ENCODE data around the gene TENM3. TPM values are rescaled to one million over a fixed set of nuclear protein-coding genes. Genes with fewer than 3 reads are reported as not detected.

Gene TENM3
- total and polyA plus RNA-seq, 9 donors = 11.0 to 32.9 (median 23.2) TPM

- WGBS (ENCODE audit: insufficient coverage) = 89% methylated on average over 4 of the region's 8 CpGs
- Histone ChIP-seq H3K4me1 (ENCODE audit: control insufficient read depth, insufficient read depth, low read length) (peaks cover 4% of the 10 kb centered on the region), H3K27ac (ENCODE audit: low read length) (no peak overlapping the region)
Observed at GRCh38 chr4:182827166-182827565, 584.0 kb downstream of the TENM3 start.

GRCh38 chr4:182827954-182828353 lies 584.8 kb downstream of the TENM3 start:
- Histone ChIP-seq H3K36me3 (ENCODE audit: control insufficient read depth, insufficient read depth, low read length) (no peaks in the 10 kb centered on the region), H3K9me3 (replicated peaks; ENCODE audit: control insufficient read depth, low read depth, low read length) (no peaks in the 10 kb centered on the region), H3K4me1 (ENCODE audit: control insufficient read depth, insufficient read depth, low read length) (peaks cover 4% of the 10 kb centered on the region), H3K27ac (ENCODE audit: low read length) (no peak overlapping the region), H3K4me3 (ENCODE audit: low read length) (no peak overlapping the region), H3K27me3 (ENCODE audit: control insufficient read depth, insufficient read depth, low read length) (no peaks in the 10 kb centered on the region)
- 73% methylated on average over 3 of the region's 9 CpGs for WGBS (ENCODE audit: insufficient coverage)
- DNase-seq = peak; percentile 31

More at GRCh38 chr4:182827166-182827565, 584.0 kb downstream of the TENM3 start:
- H3K27me3 ChIP-seq (ENCODE audit: control insufficient read depth, insufficient read depth, low read length) = no peaks in the 10 kb centered on the region
- H3K9me3 ChIP-seq (replicated peaks; ENCODE audit: control insufficient read depth, low read depth, low read length) = no peaks in the 10 kb centered on the region
- DNase-seq = no peak
- H3K4me3 ChIP-seq (ENCODE audit: low read length) = no peak overlapping the region
- no peaks in the 10 kb centered on the region for H3K36me3 ChIP-seq (ENCODE audit: control insufficient read depth, insufficient read depth, low read length)

GRCh38 chr4:182828360-182829025 lies 585.3 kb downstream of the TENM3 start:
- H3K27ac ChIP-seq (ENCODE audit: low read length) = no peak overlapping the region
- WGBS (ENCODE audit: insufficient coverage) = 79% methylated on average over 12 of the region's 17 CpGs
- H3K27me3 ChIP-seq (ENCODE audit: control insufficient read depth, insufficient read depth, low read length) = no peaks in the 10 kb centered on the region
- no peak overlapping the region for H3K4me3 ChIP-seq (ENCODE audit: low read length)
- no peaks in the 10 kb centered on the region for H3K36me3 ChIP-seq (ENCODE audit: control insufficient read depth, insufficient read depth, low read length)
- no peaks in the 10 kb centered on the region for H3K9me3 ChIP-seq (replicated peaks; ENCODE audit: control insufficient read depth, low read depth, low read length)
- DNase-seq = no peak
- peaks cover 4% of the 10 kb centered on the region for H3K4me1 ChIP-seq (ENCODE audit: control insufficient read depth, insufficient read depth, low read length)

GRCh38 chr4:182829196-182829595 lies 586.0 kb downstream of the TENM3 start:
- H3K27ac ChIP-seq (ENCODE audit: low read length) = no peak overlapping the region
- WGBS (ENCODE audit: insufficient coverage) = 60% methylated on average over 6 of the region's 9 CpGs
- peaks cover 4% of the 10 kb centered on the region for H3K4me1 ChIP-seq (ENCODE audit: control insufficient read depth, insufficient read depth, low read length)
- H3K9me3 ChIP-seq (replicated peaks; ENCODE audit: control insufficient read depth, low read depth, low read length) = no peaks in the 10 kb centered on the region
- no peak for DNase-seq
- no peaks in the 10 kb centered on the region for H3K36me3 ChIP-seq (ENCODE audit: control insufficient read depth, insufficient read depth, low read length)
- no peaks in the 10 kb centered on the region for H3K27me3 ChIP-seq (ENCODE audit: control insufficient read depth, insufficient read depth, low read length)
- no peak overlapping the region for H3K4me3 ChIP-seq (ENCODE audit: low read length)

- H3K27me3 ChIP-seq (ENCODE audit: control insufficient read depth, insufficient read depth, low read length) = no peaks in the 10 kb centered on the region
- no CpG with 5 or more reads among the region's 3 CpGs for WGBS (ENCODE audit: insufficient coverage)
- no peak overlapping the region for H3K4me3 ChIP-seq (ENCODE audit: low read length)
- no peak for DNase-seq
- H3K36me3 ChIP-seq (ENCODE audit: control insufficient read depth, insufficient read depth, low read length) = no peaks in the 10 kb centered on the region
- H3K27ac ChIP-seq (ENCODE audit: low read length) = no peak overlapping the region
- H3K9me3 ChIP-seq (replicated peaks; ENCODE audit: control insufficient read depth, low read depth, low read length) = no peaks in the 10 kb centered on the region
- H3K4me1 ChIP-seq (ENCODE audit: control insufficient read depth, insufficient read depth, low read length) = no peaks in the 10 kb centered on the region
Observed at GRCh38 chr4:182831376-182831775, 588.2 kb downstream of the TENM3 start.

- Histone ChIP-seq H3K27ac (ENCODE audit: low read length) (no peak overlapping the region), H3K9me3 (replicated peaks; ENCODE audit: control insufficient read depth, low read depth, low read length) (no peaks in the 10 kb centered on the region), H3K27me3 (ENCODE audit: control insufficient read depth, insufficient read depth, low read length) (no peaks in the 10 kb centered on the region), H3K4me3 (ENCODE audit: low read length) (no peak overlapping the region), H3K36me3 (ENCODE audit: control insufficient read depth, insufficient read depth, low read length) (no peaks in the 10 kb centered on the region), H3K4me1 (ENCODE audit: control insufficient read depth, insufficient read depth, low read length) (no peaks in the 10 kb centered on the region)
- no peak for DNase-seq
- 63% methylated on average over 1 of the region's 3 CpGs for WGBS (ENCODE audit: insufficient coverage)
Observed at GRCh38 chr4:182832352-182833120, 589.3 kb downstream of the TENM3 start.

GRCh38 chr4:182835006-182835740 lies 592.0 kb downstream of the TENM3 start:
- H3K36me3 ChIP-seq (ENCODE audit: control insufficient read depth, insufficient read depth, low read length) = no peaks in the 10 kb centered on the region
- 76% methylated on average over 24 of the region's 26 CpGs for WGBS (ENCODE audit: insufficient coverage)
- no peaks in the 10 kb centered on the region for H3K4me1 ChIP-seq (ENCODE audit: control insufficient read depth, insufficient read depth, low read length)
- H3K27ac ChIP-seq (ENCODE audit: low read length) = no peak overlapping the region
- H3K9me3 ChIP-seq (replicated peaks; ENCODE audit: control insufficient read depth, low read depth, low read length) = no peaks in the 10 kb centered on the region
- no peak for DNase-seq
- no peak overlapping the region for H3K4me3 ChIP-seq (ENCODE audit: low read length)
- no peaks in the 10 kb centered on the region for H3K27me3 ChIP-seq (ENCODE audit: control insufficient read depth, insufficient read depth, low read length)

- WGBS (ENCODE audit: insufficient coverage) = 75% methylated on average over 4 of the region's 12 CpGs
Observed at GRCh38 chr4:182837831-182838230, 594.6 kb downstream of the TENM3 start.

GRCh38 chr4:182838535-182838934 lies 595.3 kb downstream of the TENM3 start:
- no peaks in the 10 kb centered on the region for H3K4me1 ChIP-seq (ENCODE audit: control insufficient read depth, insufficient read depth, low read length)
- H3K9me3 ChIP-seq (replicated peaks; ENCODE audit: control insufficient read depth, low read depth, low read length) = peaks cover 2% of the 10 kb centered on the region
- H3K27ac ChIP-seq (ENCODE audit: low read length) = no peak overlapping the region
- no peaks in the 10 kb centered on the region for H3K27me3 ChIP-seq (ENCODE audit: control insufficient read depth, insufficient read depth, low read length)
- H3K36me3 ChIP-seq (ENCODE audit: control insufficient read depth, insufficient read depth, low read length) = no peaks in the 10 kb centered on the region
- H3K4me3 ChIP-seq (ENCODE audit: low read length) = no peak overlapping the region
- no CpG with 5 or more reads among the region's 10 CpGs for WGBS (ENCODE audit: insufficient coverage)
- no peak for DNase-seq

More at GRCh38 chr4:182837831-182838230, 594.6 kb downstream of the TENM3 start:
- Histone ChIP-seq H3K9me3 (replicated peaks; ENCODE audit: control insufficient read depth, low read depth, low read length) (peaks cover 2% of the 10 kb centered on the region), H3K27me3 (ENCODE audit: control insufficient read depth, insufficient read depth, low read length) (no peaks in the 10 kb centered on the region), H3K27ac (ENCODE audit: low read length) (no peak overlapping the region), H3K4me1 (ENCODE audit: control insufficient read depth, insufficient read depth, low read length) (no peaks in the 10 kb centered on the region), H3K4me3 (ENCODE audit: low read length) (no peak overlapping the region), H3K36me3 (ENCODE audit: control insufficient read depth, insufficient read depth, low read length) (no peaks in the 10 kb centered on the region)
- no peak for DNase-seq

GRCh38 chr4:182839256-182839655 lies 596.1 kb downstream of the TENM3 start:
- DNase-seq = no peak
- Histone ChIP-seq H3K27ac (ENCODE audit: low read length) (no peak overlapping the region), H3K36me3 (ENCODE audit: control insufficient read depth, insufficient read depth, low read length) (no peaks in the 10 kb centered on the region), H3K27me3 (ENCODE audit: control insufficient read depth, insufficient read depth, low read length) (no peaks in the 10 kb centered on the region), H3K4me3 (ENCODE audit: low read length) (no peak overlapping the region), H3K9me3 (replicated peaks; ENCODE audit: control insufficient read depth, low read depth, low read length) (peaks cover 2% of the 10 kb centered on the region), H3K4me1 (ENCODE audit: control insufficient read depth, insufficient read depth, low read length) (no peaks in the 10 kb centered on the region)
- 96% methylated on average over 9 of the region's 9 CpGs for WGBS (ENCODE audit: insufficient coverage)

All from muscle of leg (tissue), 11 donors.